ENCODE measurements around the gene HOXA11. TPM values are rescaled to one million over a fixed set of nuclear protein-coding genes. Genes with fewer than 3 reads are reported as not detected.

HOXA11 gene
- total and polyA plus RNA-seq, 4 experiments from 2014 or later = not detected

- Histone ChIP-seq H3K27ac (ENCODE audit: low read depth, low read length) (no peak overlapping the region), H3K36me3 (ENCODE audit: insufficient read depth, low read length) (no peaks in the 10 kb centered on the region), H3K9me3 (ENCODE audit: control insufficient read depth in 1 of 2, low read length in 2 of 2) (no peaks in the 10 kb centered on the region), H3K4me3 (ENCODE audit: low read length in 2 of 2) (no peak overlapping the region), H3K27me3 (ENCODE audit: insufficient read depth, low read length) (peaks cover 83% of the 10 kb centered on the region), H3K4me1 (ENCODE audit: insufficient read depth, low read length) (peaks cover 41% of the 10 kb centered on the region)
- CTCF ChIA-PET (ENCODE audit: partially characterized antibody) = interaction anchor here (1.0 to 1.4 kb wide), 4 partner anchors 10 to 38 kb away, joined by 3 to 6 read pairs (median 3); partner anchors contain the start of genes HOXA10 and HOXA6
- Mint-ChIP-seq H3K4me1 (peaks cover 25 to 69% (median 36%) of the 10 kb centered on the region in 4 donors), H3K9me3 (peaks cover 0 to 41% (median 0%) of the 10 kb centered on the region in 8 donors), H3K36me3 (peaks cover 0 to 3% of the 10 kb centered on the region in 2 donors), H3K27me3 (peaks cover 64 to 72% of the 10 kb centered on the region in 2 donors), H3K4me3 (peak overlapping the region; percentile 21 to 76 (median 38)), H3K27ac (peak overlapping the region in 5 of 7 donors; percentile 2 to 88 (median 42))
- intact Hi-C loops (cut with micrococcal nuclease) = no loop called here
- no peak for DNase-seq
- POLR2A ChIA-PET (ENCODE audit: partially characterized antibody) = no interaction called here
Observed at GRCh38 chr7:27157702-27158431, 27.2 kb downstream of the HOXA11 start.

GRCh38 chr7:27156916-27157701, 27.9 kb downstream of the HOXA11 start:
- Histone ChIP-seq H3K27ac (ENCODE audit: low read depth, low read length) (no peak overlapping the region), H3K36me3 (ENCODE audit: insufficient read depth, low read length) (no peaks in the 10 kb centered on the region), H3K4me1 (ENCODE audit: insufficient read depth, low read length) (peaks cover 47% of the 10 kb centered on the region), H3K9me3 (ENCODE audit: control insufficient read depth in 1 of 2, low read length in 2 of 2) (no peaks in the 10 kb centered on the region), H3K27me3 (ENCODE audit: insufficient read depth, low read length) (peaks cover 85% of the 10 kb centered on the region), H3K4me3 (ENCODE audit: low read length in 2 of 2) (no peak overlapping the region)
- Mint-ChIP-seq H3K4me3 (peak overlapping the region in 6 of 8 donors; percentile 27 to 76 (median 39)), H3K36me3 (peaks cover 0 to 3% of the 10 kb centered on the region in 2 donors), H3K4me1 (peaks cover 25 to 74% (median 39%) of the 10 kb centered on the region in 4 donors), H3K27ac (peak overlapping the region in 5 of 7 donors; percentile 38 to 88 (median 75)), H3K9me3 (peaks cover 0 to 41% (median 0%) of the 10 kb centered on the region in 8 donors), H3K27me3 (peaks cover 67 to 72% of the 10 kb centered on the region in 2 donors)
- DNase-seq = no peak
- intact Hi-C loops (cut with micrococcal nuclease) = no loop called here
- CTCF ChIA-PET (ENCODE audit: partially characterized antibody) = interaction anchor here (0.9 to 1.5 kb wide), 7 partner anchors 10 to 788 kb away, joined by 3 to 6 read pairs (median 3); partner anchors contain the start of genes HOXA10 and HOXA6
- POLR2A ChIA-PET (ENCODE audit: partially characterized antibody) = interaction anchor here (0.8 to 1.1 kb wide), 2 partner anchors 16 to 20 kb away, joined by 3 read pairs; no protein-coding TSS in a partner anchor

- Mint-ChIP-seq H3K27ac (peak within 1 kb of the TSS in 5 of 7 donors; percentile 70 to 93 (median 88)), H3K36me3 (peaks cover 0 to 3% of the 10 kb centered on the region in 2 donors), H3K4me3 (peak within 1 kb of the TSS in 7 of 8 donors; percentile 38 to 88 (median 74)), H3K27me3 (peaks cover 73 to 78% of the 10 kb centered on the region in 2 donors), H3K4me1 (peaks cover 28 to 80% (median 45%) of the 10 kb centered on the region in 4 donors), H3K9me3 (peaks cover 0 to 43% (median 0%) of the 10 kb centered on the region in 8 donors)
- ChIA-PET CTCF (ENCODE audit: partially characterized antibody) (interaction anchor here (0.9 to 1.5 kb wide), 5 partner anchors 12 to 788 kb away, joined by 3 to 6 read pairs (median 4); partner anchors contain the start of gene HOXA10), POLR2A (ENCODE audit: partially characterized antibody) (interaction anchor here (0.6 to 1.1 kb wide), 3 partner anchors 16 to 376 kb away, joined by 3 read pairs; no protein-coding TSS in a partner anchor)
- no peak for DNase-seq
- peaks cover 86% of the 10 kb centered on the region for H3K27me3 ChIP-seq (ENCODE audit: insufficient read depth, low read length)
- peaks cover 53% of the 10 kb centered on the region for H3K4me1 ChIP-seq (ENCODE audit: insufficient read depth, low read length)
- no peak within 1 kb of the TSS for H3K4me3 ChIP-seq (ENCODE audit: low read length in 2 of 2)
- H3K27ac ChIP-seq (ENCODE audit: low read depth, low read length) = no peak within 1 kb of the TSS
- no peaks in the 10 kb centered on the region for H3K9me3 ChIP-seq (ENCODE audit: control insufficient read depth in 1 of 2, low read length in 2 of 2)
- intact Hi-C loops (cut with micrococcal nuclease) = no loop called here
- no peaks in the 10 kb centered on the region for H3K36me3 ChIP-seq (ENCODE audit: insufficient read depth, low read length)
Observed at GRCh38 chr7:27156508-27156898, 28.5 kb downstream of the HOXA11 start, which contains the start of gene HOXA7. Gene HOXA7 (minus strand): TSS chr7:27156675. CDS start chr7:27156545, 130 bp downstream.

GRCh38 chr7:27155816-27156507, 29.1 kb downstream of the HOXA11 start:
- ChIA-PET CTCF (ENCODE audit: partially characterized antibody) (interaction anchor here (1.1 to 1.5 kb wide), 4 partner anchors 40 to 787 kb away, joined by 3 to 5 read pairs (median 4); no protein-coding TSS in a partner anchor), POLR2A (ENCODE audit: partially characterized antibody) (interaction anchor here (0.6 to 1.1 kb wide), 2 partner anchors 17 to 376 kb away, joined by 3 read pairs; no protein-coding TSS in a partner anchor)
- peaks cover 0 to 43% (median 0%) of the 10 kb centered on the region in 8 donors for H3K9me3 Mint-ChIP-seq
- no peaks in the 10 kb centered on the region for H3K9me3 ChIP-seq (ENCODE audit: control insufficient read depth in 1 of 2, low read length in 2 of 2)
- peak in 2 of 5 donors; percentile 42 to 45 for DNase-seq
- H3K36me3 Mint-ChIP-seq = peaks cover 0 to 3% of the 10 kb centered on the region in 2 donors
- H3K4me3 Mint-ChIP-seq = peak overlapping the region in 7 of 8 donors; percentile 38 to 88 (median 74)
- H3K27ac Mint-ChIP-seq = peak overlapping the region in 5 of 7 donors; percentile 36 to 93 (median 88)
- peaks cover 54% of the 10 kb centered on the region for H3K4me1 ChIP-seq (ENCODE audit: insufficient read depth, low read length)
- no peak overlapping the region for H3K27ac ChIP-seq (ENCODE audit: low read depth, low read length)
- H3K27me3 ChIP-seq (ENCODE audit: insufficient read depth, low read length) = peaks cover 91% of the 10 kb centered on the region
- H3K4me3 ChIP-seq (ENCODE audit: low read length in 2 of 2) = no peak overlapping the region
- no peaks in the 10 kb centered on the region for H3K36me3 ChIP-seq (ENCODE audit: insufficient read depth, low read length)
- H3K27me3 Mint-ChIP-seq = peaks cover 75 to 80% of the 10 kb centered on the region in 2 donors
- intact Hi-C loops (cut with micrococcal nuclease) = no loop called here
- peaks cover 30 to 83% (median 49%) of the 10 kb centered on the region in 4 donors for H3K4me1 Mint-ChIP-seq

- Mint-ChIP-seq H3K27ac (peak overlapping the region in 4 of 7 donors; percentile 70 to 91 (median 82)), H3K4me3 (peak overlapping the region; percentile 39 to 88 (median 74)), H3K27me3 (peaks cover 78 to 82% of the 10 kb centered on the region in 2 donors), H3K36me3 (peaks cover 0 to 3% of the 10 kb centered on the region in 2 donors), H3K9me3 (peaks cover 0 to 43% (median 0%) of the 10 kb centered on the region in 8 donors), H3K4me1 (peaks cover 32 to 86% (median 53%) of the 10 kb centered on the region in 4 donors)
- intact Hi-C loops (cut with micrococcal nuclease) = loop anchor here (5.0 kb wide), 1 partner anchor 1903 kb away; no protein-coding TSS in a partner anchor
- Histone ChIP-seq H3K4me3 (ENCODE audit: low read length in 2 of 2) (no peak overlapping the region), H3K27me3 (ENCODE audit: insufficient read depth, low read length) (peaks cover 95% of the 10 kb centered on the region), H3K36me3 (ENCODE audit: insufficient read depth, low read length) (no peaks in the 10 kb centered on the region), H3K4me1 (ENCODE audit: insufficient read depth, low read length) (peaks cover 54% of the 10 kb centered on the region), H3K27ac (ENCODE audit: low read depth, low read length) (no peak overlapping the region), H3K9me3 (ENCODE audit: control insufficient read depth in 1 of 2, low read length in 2 of 2) (no peaks in the 10 kb centered on the region)
- DNase-seq = no peak
- ChIA-PET CTCF (ENCODE audit: partially characterized antibody) (interaction anchor here (0.9 to 1.3 kb wide), 4 partner anchors 41 to 786 kb away, joined by 3 read pairs; no protein-coding TSS in a partner anchor), POLR2A (ENCODE audit: partially characterized antibody) (interaction anchor here (0.8 to 1.0 kb wide), 2 partner anchors 11 to 24 kb away, joined by 3 to 4 read pairs; partner anchors contain the start of gene HOXA4)
Observed at GRCh38 chr7:27154901-27155815, 29.9 kb downstream of the HOXA11 start.

Data from CD4-positive, alpha-beta memory T cell (primary cell).